ENCODE measurements around the gene CDC73.
"Not testable (repeated sequence)": the region's sequence is repeated elsewhere in the genome, so short reads cannot be mapped to it uniquely, and the experiment has no call there.

Gene CDC73

DNA sequence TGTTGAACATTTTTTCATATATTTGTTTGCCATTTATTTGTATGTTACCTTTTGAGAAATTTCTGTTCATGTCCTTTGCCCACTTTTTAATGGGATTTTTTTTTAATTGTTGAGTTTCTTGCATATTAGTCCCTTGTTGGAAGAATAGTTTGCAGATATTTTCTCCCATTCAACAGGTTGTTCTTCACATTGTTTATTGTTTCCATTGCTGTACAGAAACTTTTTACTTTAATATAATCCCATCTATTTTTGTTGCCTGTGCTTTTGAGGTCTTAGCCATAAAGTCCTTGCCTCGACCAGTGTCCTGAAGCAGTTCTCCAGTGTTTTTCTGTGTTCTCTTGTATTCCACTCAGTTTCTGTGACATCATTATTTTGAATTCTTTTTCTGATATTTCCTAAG is 118.8 kb downstream of the CDC73 start:
- DNase-seq: no peak

DNA sequence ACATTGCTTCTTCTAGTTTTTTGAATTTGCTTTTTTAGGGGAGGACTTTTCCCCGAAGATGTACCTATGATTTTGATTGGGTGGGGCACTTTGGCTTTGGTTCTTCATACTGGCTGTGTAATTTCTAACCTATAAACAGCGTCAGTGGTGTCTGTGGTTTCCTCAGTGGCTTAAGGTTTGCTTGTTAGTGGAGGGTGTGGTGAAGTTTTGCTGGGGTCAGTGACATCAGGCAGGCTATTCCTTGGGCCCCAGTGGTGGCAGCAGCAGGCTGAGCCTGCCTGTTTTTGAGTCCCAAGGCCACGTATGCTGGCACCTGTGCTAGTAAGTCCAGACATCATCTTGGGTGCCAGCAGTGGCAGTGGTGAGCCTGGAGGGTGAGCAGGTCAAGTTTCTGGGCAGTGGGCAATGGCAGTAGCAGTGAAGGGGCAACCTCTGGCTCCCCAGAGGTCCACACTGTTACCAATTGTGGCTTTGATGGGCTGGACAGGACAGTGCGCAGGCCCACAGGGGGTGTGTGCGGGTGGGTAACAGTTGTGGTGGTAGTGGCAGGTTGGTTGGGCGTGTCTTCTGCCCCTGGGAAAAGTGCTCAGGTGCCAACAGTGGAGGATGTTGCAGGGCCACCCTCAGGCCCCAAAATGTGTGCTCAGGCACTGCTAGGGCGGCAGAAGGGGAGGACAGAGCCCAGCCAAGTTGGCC is 119.4 kb downstream of the CDC73 start:
- DNase-seq: no peak

GRCh38 chr1:193242000-193242399 is 120.2 kb downstream of the CDC73 start:
- DNase-seq: no peak

GRCh38 chr1:193249187-193249586 is 127.4 kb downstream of the CDC73 start:
- no peak for DNase-seq

DNA sequence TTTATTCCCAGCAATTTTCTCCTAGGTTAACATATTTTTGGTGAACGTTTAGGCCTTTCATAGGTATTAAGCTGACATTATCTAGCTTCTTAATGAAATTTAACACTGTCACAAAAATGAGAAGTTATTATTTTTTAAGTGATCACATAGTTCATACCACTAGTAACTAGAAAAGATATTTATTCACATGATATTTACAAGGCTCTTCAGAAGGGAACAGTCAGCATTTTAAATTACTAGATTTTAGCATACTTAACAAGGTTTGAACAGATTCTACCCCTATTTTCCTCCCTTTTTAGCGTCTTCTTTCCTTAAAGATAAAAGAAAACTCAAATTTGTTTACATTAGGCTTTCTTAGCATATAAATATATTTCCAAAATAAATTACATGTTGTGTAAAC is 130.1 kb downstream of the CDC73 start:
- DNase-seq: no peak

DNA sequence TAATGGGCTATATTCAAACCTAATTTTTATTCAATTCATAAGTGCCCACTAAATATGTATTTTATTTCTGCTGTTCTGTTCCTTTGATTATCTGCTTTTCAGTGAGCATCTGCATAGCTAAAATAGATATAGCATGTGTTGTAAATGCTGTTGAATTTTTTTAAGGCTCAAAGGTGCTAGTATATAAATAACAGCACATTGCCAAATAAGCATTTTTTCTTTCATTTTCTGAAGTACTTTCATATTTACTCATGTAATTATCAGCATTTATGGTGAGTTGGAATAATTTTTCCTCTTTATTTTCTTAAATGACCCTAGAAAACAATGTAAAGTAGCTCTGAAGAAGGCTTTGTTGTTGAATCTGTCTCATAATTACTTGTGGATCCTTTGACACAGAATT is 134.2 kb downstream of the CDC73 start:
- no peak for DNase-seq

DNA sequence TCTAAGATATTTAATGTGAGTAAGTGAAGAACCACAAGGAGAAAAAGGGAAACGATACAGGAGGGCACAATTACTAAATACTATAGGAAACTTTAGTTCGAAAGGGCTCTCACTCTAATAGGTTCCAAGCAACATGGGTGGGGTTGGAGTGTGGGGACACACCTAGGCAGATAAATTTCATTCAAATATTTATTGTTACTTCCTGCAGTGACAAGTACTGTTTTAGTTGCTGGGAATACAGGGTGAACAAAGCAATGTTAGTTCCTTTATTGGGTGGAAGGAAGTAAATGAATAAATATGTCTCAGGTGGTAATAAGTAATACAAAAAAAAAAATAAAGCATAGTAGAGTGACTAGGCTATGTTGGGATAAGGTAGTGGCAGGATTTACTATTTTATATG is 137.8 kb downstream of the CDC73 start:
- DNase-seq: no peak

- no peak for DNase-seq
Measured at GRCh38 chr1:193260056-193260745, 138.4 kb downstream of the CDC73 start.

- DNase-seq: no peak
Measured at GRCh38 chr1:193260896-193261295, 139.1 kb downstream of the CDC73 start.

DNA sequence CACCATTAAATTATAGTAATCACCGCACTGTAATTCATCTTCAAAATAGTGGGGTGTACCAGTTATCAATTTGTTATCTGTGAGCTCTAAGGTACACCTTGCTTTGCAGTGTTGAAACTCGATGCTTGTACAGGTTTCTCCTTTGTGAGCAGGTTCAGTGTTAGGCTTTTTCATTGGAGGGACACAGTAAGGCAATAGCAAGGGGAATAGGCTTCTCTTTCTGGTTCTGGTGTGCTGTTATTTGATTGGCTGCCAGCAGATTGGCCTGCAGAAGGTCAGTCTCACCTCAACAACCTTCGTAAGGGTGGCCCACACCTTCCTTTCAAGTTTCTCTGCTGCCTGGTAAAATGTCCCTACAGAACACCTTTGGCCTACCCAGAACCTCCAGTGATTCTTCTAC is 140.8 kb downstream of the CDC73 start:
- no peak for DNase-seq

- DNase-seq: no peak
Measured at GRCh38 chr1:193264313-193265065, 142.7 kb downstream of the CDC73 start.

DNA sequence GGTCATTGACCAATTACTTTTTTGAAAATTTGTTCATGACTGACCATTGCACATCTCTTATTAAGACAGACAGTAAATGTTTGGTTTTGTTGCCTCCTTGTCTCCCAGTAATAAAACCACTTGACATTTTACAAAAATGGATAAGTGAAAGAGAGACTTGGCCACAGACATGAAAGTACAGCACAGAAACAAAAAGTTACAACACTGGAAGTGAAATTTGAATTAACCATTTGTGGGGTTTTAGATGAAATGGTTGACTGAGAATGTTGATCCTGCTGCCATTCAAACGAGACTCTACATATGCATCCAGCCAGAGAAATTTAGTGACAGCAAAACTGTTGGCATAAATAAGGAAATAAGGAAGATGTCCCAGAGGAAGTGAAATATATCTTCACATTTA is 143.9 kb downstream of the CDC73 start:
- DNase-seq: no peak

DNA sequence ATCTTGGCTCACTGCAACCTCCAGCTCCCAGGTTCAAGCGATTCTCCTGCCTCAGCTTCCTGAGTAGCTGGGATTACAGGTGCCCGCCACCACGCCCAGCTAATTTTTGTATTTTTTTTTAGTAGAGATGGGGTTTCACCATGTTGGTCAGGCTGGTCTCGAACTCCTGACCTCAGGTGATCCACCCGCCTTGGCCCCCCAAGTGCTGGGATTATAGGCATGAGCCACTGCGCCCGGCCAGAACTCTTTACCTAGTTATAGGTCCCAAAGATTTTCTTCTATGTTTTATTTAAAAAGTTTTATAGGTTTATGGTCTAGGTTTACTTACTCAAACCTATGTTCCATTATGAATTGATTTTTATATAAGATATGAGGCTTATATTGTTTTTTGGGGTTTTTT is 145.0 kb downstream of the CDC73 start:
- not testable (repeated sequence) for DNase-seq

DNA sequence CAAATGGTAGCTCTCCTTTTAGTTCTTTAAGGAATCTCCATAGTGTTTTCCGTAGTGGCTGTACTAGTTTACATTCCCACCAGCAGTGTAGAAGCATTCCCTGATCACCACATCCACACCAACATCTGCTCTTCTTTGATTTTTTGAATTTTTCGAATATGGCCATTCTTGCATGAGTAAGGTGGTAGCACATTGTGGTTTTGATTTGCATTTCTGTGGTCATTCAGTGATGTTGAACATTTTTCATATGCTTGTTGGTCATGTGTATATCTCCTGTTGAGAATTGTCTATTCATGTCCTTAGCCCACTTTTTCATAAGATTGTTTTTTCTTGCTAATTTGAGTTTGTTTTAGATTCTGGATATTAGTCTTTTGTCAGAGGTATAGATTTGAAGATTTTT is 149.2 kb downstream of the CDC73 start:
- DNase-seq: no peak

GRCh38 chr1:193275773-193276172 is 153.9 kb downstream of the CDC73 start:
- DNase-seq: no peak

- no peak for DNase-seq
Measured at GRCh38 chr1:193278968-193279367, 157.1 kb downstream of the CDC73 start.

DNA sequence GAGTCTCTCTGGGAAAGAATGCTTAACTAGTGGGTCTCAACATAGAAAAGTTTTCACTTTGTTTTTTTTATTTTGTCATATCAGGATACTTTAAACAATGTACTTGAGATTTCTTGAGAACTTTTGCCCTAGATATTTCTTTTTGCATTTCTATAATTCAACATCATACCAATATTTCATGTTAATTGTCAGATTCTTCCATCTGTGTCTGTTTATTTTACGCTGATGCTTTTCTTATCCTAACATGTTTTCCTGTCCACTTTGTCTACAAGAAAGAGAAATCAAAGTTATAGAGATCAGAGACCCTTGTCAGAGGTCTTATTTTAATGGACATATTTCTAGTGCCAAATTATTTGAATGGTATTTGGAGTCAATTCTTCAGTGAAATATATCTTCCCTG is 160.1 kb downstream of the CDC73 start:
- DNase-seq: no peak

GRCh38 chr1:193283016-193283415 is 161.2 kb downstream of the CDC73 start:
- DNase-seq: no peak

DNA sequence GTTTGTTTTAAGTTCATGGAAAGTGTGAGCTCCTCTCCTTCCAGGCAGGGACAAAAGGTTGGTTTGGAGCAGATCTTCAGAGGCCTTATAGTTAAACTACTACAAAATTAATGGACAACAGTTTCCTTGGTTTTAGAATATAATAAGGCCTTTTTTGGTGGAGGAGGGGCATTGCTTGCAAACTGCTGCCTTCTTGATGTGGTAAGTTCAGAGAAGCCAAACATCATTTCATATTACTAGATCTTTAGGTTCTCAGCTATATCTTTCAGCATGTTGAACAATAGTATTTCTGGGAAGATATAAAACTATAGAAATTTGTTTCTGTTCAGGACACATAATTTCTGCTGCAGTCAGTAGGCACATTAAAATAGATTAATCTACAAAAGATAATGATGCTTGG is 162.4 kb downstream of the CDC73 start:
- no peak for DNase-seq

DNA sequence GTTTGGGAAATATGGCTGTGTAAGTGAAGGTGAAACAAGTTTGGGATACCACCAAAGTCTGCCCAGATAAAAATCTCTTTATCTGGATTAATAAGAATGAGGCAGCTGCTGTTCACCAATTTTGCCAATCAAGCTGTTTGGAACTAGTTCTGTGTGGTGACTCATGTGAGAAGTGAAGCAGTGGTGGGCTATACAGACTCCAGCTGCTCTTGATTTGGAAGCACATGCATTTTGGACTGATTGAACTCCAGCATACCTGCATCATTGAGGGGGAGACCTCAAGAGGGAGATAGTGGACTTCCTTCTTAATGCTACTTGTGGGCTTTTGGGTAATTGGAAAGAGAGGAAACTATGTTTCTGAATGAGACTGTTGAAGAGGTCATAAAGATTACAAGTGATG is 163.8 kb downstream of the CDC73 start:
- no peak for DNase-seq

DNA sequence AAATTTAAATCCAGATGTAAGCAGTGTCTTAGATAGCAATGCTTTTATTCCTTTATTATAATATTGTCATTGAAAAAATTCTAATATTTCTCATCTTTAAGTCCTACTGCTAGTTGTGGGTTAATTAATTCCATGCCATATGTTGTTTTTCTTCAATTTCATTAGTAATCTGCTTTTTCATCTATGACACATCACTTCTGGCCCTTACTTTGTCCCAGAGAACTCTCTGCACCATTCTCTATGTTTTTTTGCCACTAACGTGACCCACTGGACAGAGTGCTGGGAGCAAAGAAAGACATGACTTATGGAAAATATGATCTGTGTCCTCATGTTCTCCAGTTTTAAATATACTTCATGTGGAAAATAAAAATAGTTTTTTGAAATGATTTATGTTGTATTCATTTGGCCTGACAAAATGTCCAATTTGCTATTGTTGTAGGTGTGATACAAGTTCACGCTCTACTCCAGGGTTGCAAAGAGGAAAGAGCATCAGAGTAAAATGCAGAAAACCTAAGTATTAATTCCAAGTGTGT is 166.8 kb downstream of the CDC73 start:
- not testable (repeated sequence) for DNase-seq

DNA sequence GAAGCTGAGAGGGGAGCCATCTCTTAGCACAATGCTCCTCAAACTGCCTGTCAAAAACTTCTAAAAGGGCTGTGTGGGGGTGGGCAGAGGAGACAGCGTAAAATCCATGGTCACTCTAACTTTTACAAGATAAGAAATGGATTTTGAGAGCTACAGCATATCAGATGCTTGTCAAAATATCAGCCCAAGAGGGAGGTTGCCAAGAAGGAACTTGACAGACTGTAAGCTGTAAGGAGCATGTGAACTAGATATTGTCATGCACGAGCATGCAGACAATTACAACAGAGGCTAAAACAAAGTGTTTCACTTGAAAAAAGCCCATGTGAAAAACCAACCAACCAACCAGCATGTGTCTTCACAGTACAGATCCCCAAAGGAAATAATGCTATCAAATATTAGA is 171.9 kb downstream of the CDC73 start:
- no peak for DNase-seq

- DNase-seq: no peak
Measured at GRCh38 chr1:193299038-193299437, 177.2 kb downstream of the CDC73 start.

DNA sequence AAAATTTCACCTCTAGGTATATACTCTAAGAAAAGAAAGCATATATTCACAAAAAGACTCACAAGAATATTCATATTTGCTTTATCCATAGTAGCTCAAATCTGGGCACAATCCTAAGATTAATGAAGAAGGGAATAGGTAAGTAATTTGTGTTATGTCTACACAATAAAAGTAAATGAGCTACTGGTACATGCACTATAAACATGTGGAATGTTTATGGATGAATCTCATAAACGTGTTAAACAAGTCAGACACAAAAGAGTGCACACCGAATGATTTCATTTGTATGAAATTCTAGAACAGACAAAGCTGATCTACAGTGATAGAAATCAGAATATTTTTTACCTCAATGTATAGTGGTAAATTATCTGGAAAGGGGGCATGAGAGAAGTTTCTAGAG is 179.9 kb downstream of the CDC73 start:
- DNase-seq: no peak

All from GF-D8 (cell line).